Mesodermal cell (in vitro differentiated cells): ENCODE results near the gene ZNF576.
A peak's percentile ranks its signal among the peaks of the same experiment; 100 is the strongest.
"Not testable (repeated sequence)": the region's sequence is repeated elsewhere in the genome, so short reads cannot be mapped to it uniquely, and the experiment has no call there.

Source experiments
- H3K27ac ChIP-seq: 2 replicates; pipeline ENCODE4 v1.7.0; 2013; ENCODE audit warnings: mild to moderate bottlenecking, low read depth, low read length, moderate library complexity; ENCODE audit not compliant: severe bottlenecking
- H3K36me3 ChIP-seq: 2 replicates; pipeline ENCODE4 v1.7.1; 2013; ENCODE audit warnings: mild to moderate bottlenecking, low read length, moderate library complexity; ENCODE audit not compliant: control insufficient read depth, insufficient read depth
- H3K4me1 ChIP-seq: one replicate; pipeline ENCODE4 v1.7.1; 2013; ENCODE audit warnings: mild to moderate bottlenecking, low read length; ENCODE audit not compliant: insufficient read depth, control insufficient read depth, poor library complexity, severe bottlenecking
- H3K4me3 ChIP-seq: 2 replicates; pipeline ENCODE4 v1.7.0; 2013; ENCODE audit warnings: low read length, control low read depth, mild to moderate bottlenecking; ENCODE audit not compliant: insufficient read depth, poor library complexity, severe bottlenecking; ENCODE audit errors: extremely low read depth
- H3K9me3 ChIP-seq: 2 replicates; pipeline ENCODE4 v1.7.1; 2013; ENCODE audit warnings: mild to moderate bottlenecking, low read length, moderate library complexity; ENCODE audit not compliant: control insufficient read depth
- WGBS, 2 experiments: methylation state at CpG; one replicate each; pipeline ENCODE4 v1.1.5; 2013; ENCODE audit warnings: missing lambda C conversion rate in 2 of 2; ENCODE audit not compliant: insufficient coverage in 2 of 2; 5-methylcytosine and 5-hydroxymethylcytosine counted together

Gene ZNF576

DNA sequence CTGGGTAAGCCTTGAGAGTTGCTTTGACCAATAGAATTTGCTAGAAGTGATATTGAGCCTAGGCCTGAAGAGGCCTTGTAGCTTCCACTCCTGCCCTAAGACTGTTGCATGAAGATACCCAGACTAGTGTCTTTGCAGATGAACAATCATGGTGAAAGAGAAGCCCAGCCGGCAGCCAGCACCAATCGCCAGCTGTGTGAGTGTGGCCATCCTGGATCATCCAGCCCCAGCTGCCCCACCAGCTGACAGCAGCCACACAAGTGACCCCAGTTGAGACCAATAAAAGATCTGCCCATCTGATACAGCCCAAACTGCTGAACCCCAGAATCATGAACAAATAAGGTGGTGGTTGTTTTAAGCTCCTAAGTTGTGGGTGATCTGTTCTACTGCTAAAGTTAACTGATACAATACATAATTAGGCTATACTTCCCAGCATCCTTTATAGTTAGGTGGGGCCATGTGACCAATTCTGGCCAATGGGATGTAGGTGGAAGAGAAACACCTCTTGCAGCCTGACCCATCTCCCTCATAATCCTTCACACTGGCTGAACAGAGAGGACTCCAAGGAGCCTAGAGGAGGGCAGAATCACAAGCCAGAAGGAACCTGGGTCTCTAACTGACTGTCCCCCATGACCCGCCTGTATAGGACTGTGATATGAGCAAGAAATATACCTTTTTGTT is 32.4 kb downstream of the ZNF576 start:
- H3K4me1 ChIP-seq = no peaks in the 10 kb centered on the region
- no peak overlapping the region for H3K4me3 ChIP-seq
- H3K9me3 ChIP-seq = no peaks in the 10 kb centered on the region
- H3K27ac ChIP-seq = no peak overlapping the region
- peaks cover 24% of the 10 kb centered on the region for H3K36me3 ChIP-seq
- WGBS, 2 experiments = 85 to 100% methylated on average over 1 to 2 of the region's 3 CpGs

DNA sequence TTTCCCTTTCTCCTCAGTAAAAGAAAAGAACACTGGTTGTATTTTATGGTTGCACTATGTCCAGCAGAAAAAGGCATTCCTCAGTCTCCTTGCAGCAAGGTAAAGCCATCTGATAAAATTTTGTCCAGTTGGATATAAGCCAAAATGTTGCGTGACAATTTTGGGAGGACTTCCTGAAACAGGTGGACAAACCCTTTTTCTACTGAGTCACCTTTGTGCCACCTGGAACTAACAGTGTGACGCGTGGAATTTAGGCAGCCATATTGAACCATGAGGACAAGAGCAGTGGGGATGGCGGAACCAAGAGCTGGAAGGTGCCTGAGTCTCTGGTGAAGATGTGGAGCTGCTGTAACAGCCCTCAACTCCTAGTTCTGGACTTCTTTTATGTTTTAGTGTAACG is 35.1 kb downstream of the ZNF576 start:
- 90 to 97% methylated on average over 2 to 4 of the region's 5 CpGs for WGBS, 2 experiments
- no peak overlapping the region for H3K27ac ChIP-seq
- peaks cover 15% of the 10 kb centered on the region for H3K4me1 ChIP-seq
- no peak overlapping the region for H3K4me3 ChIP-seq
- peaks cover 4% of the 10 kb centered on the region for H3K36me3 ChIP-seq
- no peaks in the 10 kb centered on the region for H3K9me3 ChIP-seq

DNA sequence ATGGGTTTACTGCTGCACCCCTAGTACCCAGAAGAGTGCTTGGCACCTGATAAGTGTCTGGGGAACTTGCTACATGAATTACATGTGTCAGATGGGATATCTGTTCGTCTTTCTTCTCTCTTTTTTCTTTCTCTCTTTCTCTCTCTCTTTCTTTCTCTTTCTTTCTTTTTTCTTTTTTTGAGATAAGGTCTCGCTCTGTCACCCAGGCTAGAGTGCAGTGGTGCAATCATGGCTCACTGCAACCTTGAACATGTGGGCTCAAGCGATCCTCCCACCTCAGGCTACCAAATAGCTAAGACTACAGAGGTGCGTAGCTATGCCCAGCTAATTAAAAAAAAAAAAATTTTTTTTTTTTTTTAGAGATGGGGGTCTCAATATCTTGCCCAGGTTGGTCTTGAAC is 37.1 kb downstream of the ZNF576 start:
- Histone ChIP-seq H3K4me1 (peaks cover 15% of the 10 kb centered on the region), H3K4me3 (no peak overlapping the region), H3K36me3 (no peaks in the 10 kb centered on the region), H3K27ac (no peak overlapping the region), H3K9me3 (no peaks in the 10 kb centered on the region)
- 93 to 100% methylated on average over 2 of the region's 4 CpGs for WGBS, 2 experiments

DNA sequence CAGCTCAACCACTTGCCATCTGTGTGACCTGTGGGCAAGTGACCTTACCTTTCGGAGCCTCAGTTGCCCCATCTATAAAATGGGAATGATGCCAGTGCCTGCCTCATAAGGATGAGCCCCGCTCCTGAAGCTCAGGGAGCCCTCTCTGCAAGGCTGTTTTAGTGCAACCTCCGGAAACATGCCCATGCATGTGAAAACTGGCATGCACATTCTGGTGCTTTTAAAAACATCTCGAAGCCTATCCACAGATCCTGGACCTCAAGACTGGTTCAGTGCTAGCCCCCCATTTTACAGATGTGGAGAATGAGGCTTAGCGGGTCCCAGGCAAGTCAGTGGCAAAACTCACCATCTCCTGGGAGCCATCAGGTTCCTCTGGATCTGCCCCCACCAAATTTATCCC is 37.7 kb downstream of the ZNF576 start:
- Histone ChIP-seq H3K4me3 (no peak overlapping the region), H3K9me3 (no peaks in the 10 kb centered on the region)

DNA sequence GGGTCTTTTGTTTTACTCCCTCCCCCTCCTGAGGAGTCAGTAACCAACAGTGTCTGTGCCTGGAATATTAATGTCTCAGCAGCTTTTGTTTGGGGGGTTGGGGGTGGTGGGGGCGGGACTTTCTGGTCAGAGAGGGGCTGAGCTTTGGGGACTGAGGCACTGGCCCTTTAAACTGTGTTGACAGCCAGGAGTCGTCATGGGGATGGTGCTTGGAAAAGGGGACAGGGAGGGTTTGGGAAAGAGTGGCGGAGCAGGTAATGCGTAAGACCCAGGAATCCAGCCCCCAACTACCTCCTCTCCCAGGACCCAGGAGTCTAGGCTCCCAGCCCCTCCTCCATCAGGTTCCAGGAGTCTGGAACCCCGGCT is 38.1 kb downstream of the ZNF576 start:
- peaks cover 19% of the 10 kb centered on the region for H3K4me1 ChIP-seq
- WGBS, 2 experiments = 4 to 14% methylated on average over 1 to 2 of the region's 5 CpGs
- peak overlapping the region; percentile 19 for H3K4me3 ChIP-seq
- H3K36me3 ChIP-seq = no peaks in the 10 kb centered on the region
- peak overlapping the region; percentile 75 for H3K27ac ChIP-seq
- H3K9me3 ChIP-seq = no peaks in the 10 kb centered on the region

More for the DNA sequence above, 37.7 kb downstream of the ZNF576 start:
- WGBS, 2 experiments = 97 to 100% methylated on average over 4 of the region's 5 CpGs
- H3K27ac ChIP-seq = no peak overlapping the region
- H3K4me1 ChIP-seq = peaks cover 17% of the 10 kb centered on the region
- H3K36me3 ChIP-seq = no peaks in the 10 kb centered on the region

DNA sequence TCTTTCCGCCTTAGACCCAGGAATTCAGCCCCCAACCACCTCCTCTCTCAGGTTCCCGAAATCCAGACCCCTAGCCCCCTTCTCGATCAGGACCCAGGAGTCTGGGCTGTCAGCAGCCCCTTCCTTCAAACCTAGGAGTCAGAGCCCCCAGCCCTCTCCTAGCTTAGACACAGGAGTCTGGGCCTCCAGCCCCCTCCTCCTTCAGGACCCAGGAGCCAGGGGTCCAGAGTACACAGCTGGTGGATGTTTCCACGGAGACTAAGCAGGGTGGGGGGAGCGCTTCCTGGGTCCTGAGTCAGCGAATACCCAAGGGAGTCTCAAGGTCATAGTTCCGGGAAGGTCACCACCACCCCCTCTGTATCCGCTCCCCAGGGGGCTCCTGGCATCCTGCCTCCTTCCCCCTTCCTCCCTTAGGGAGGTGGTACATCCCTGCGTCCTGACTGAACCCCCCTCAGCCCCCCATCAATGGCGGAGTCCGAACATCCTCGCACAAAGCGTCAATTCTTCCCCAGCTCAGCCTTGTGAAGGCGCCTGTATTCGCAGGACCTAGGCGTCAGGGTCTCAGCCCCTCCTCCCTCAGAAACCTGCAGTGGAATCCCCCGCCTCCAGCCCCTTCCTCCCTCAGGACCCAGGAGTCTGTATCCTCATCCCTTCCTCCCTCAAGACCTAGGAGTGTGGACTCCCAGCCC is 38.6 kb downstream of the ZNF576 start:
- Histone ChIP-seq H3K36me3 (no peaks in the 10 kb centered on the region), H3K4me3 (peak overlapping the region; percentile 19), H3K4me1 (peaks cover 19% of the 10 kb centered on the region), H3K9me3 (no peaks in the 10 kb centered on the region), H3K27ac (peak overlapping the region; percentile 75)
- 7 to 17% methylated on average over 8 to 15 of the region's 17 CpGs for WGBS, 2 experiments

DNA sequence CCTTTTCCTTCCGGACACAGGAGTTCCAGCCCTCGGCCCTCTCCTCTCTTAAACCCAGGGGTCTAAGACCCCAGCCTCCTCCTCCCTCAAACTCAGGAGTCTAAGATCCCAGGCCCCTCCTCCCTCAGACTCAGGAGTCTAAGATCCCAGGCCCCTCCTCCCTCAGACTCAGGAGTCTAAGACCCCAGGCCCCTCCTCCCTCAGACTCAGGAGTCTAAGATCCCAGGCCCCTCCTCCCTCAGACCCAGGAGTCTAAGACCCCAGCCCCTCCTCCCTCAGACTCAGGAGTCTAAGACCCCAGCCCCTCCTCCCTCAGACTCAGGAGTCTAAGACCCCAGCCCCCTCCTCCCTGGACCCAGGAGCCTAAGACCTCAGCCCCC is 39.2 kb downstream of the ZNF576 start:
- H3K36me3 ChIP-seq, H3K9me3 ChIP-seq: not testable (repeated sequence)
- H3K4me1 ChIP-seq = peaks cover 19% of the 10 kb centered on the region
- H3K4me3 ChIP-seq = peak overlapping the region; percentile 19
- 5 to 6% methylated on average over 2 of the region's 2 CpGs for WGBS, 2 experiments
- peak overlapping the region; percentile 75 for H3K27ac ChIP-seq

DNA sequence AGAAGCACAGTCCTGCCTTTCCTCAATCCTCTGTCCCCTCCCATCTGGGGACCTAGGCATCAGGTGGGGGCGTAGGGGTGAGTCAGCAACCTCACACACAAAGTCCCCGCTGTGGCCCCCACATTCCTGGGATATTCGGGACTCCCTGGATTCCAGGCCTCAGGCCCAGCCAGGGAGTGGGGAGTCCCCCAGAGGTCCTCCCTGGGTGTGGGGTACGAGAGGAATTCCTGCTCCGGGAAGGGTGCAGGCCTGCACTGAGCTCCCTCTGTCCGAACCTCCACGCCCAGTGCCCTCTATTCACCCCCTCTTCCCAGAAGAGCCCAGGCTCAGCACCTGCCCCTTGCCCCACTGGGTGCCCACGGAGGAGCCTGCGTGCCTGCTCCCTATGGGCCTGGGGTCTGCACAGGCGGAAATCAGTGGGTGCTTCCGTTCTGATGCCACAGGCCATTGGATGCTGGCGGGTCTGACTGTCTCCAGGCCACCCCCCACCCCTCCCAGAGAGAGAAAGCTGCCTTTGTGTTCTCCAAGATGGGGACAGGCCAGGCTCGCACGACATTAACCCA is 39.8 kb downstream of the ZNF576 start:
- 65 to 68% methylated on average over 9 to 10 of the region's 14 CpGs for WGBS, 2 experiments
- H3K27ac ChIP-seq = peak overlapping the region; percentile 75
- no peak overlapping the region for H3K4me3 ChIP-seq
- H3K4me1 ChIP-seq = peaks cover 19% of the 10 kb centered on the region
- no peaks in the 10 kb centered on the region for H3K9me3 ChIP-seq
- H3K36me3 ChIP-seq = no peaks in the 10 kb centered on the region

DNA sequence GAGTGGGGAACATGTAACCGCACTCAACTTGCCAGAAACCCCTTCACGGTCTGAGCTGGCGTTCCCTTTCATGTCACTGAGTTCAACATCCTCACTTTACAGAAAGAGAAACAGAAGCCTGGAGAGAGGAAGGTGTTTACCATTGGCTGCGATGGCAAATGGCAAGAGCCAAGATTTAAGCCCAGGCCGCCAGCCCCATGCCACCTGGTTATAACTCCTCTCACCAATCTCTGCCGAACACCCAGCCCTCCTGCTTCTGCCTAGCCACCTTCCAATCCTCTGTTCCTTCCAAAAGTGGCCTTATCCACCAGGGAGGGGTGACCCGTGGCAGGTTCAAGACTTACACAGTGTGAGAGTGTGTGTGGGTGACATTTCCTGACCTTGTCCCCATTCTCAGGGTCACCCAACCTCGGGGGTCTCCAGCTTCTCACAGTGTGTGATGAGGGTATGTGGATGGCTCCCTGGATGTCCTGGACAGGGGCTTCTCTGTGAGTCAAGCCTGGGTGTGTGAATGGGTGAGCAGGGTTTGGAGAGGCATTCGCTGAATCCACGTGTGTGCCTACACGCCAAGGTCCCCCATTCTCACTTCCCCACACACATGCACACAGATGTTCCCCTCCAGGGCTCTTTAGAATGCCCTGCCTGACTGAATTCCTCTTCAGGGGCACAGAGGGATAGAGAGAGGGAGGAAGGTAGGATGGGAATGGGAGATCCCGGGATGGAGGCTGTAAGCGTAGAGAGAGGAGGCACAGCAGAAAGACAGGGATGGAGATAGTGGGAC is 42.0 kb downstream of the ZNF576 start:
- 83 to 90% methylated on average over 4 of the region's 13 CpGs for WGBS, 2 experiments
- H3K4me3 ChIP-seq = peak overlapping the region; percentile 53
- H3K27ac ChIP-seq = no peak overlapping the region

DNA sequence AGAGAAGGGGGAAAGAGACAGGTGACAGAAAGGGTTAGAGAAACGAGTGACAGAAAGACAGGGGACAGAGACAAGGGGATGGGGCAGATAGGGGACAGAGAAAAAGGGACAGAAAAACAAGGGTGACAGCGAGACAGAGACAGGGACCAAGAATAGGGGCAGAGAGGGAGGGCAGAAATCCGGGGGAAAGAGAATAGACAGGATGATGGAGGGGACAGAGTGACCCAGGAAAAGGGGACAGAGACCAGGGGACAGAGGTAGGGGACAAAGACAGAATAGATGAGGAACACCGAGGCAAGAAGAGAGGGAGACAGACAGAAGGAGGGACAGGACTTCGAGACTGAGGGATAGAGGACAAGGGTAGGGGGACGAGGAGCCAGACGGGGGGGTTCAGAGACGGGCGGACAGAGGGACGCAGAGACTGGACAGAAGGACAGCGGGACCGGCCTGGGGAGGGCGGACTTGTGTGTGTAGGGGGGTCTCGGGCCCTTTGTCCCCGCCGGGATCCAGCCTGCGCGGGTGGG is 42.7 kb downstream of the ZNF576 start:
- H3K9me3 ChIP-seq = no peaks in the 10 kb centered on the region
- no peaks in the 10 kb centered on the region for H3K36me3 ChIP-seq
- H3K4me1 ChIP-seq = peaks cover 19% of the 10 kb centered on the region
- H3K27ac ChIP-seq = no peak overlapping the region
- WGBS, 2 experiments = 4 to 8% methylated on average over 10 to 15 of the region's 18 CpGs
- peak overlapping the region; percentile 53 for H3K4me3 ChIP-seq

More for the DNA sequence above, 42.0 kb downstream of the ZNF576 start:
- H3K9me3 ChIP-seq = no peaks in the 10 kb centered on the region
- no peaks in the 10 kb centered on the region for H3K36me3 ChIP-seq
- peaks cover 19% of the 10 kb centered on the region for H3K4me1 ChIP-seq
